ENCODE data around the gene MPG.

DNA sequence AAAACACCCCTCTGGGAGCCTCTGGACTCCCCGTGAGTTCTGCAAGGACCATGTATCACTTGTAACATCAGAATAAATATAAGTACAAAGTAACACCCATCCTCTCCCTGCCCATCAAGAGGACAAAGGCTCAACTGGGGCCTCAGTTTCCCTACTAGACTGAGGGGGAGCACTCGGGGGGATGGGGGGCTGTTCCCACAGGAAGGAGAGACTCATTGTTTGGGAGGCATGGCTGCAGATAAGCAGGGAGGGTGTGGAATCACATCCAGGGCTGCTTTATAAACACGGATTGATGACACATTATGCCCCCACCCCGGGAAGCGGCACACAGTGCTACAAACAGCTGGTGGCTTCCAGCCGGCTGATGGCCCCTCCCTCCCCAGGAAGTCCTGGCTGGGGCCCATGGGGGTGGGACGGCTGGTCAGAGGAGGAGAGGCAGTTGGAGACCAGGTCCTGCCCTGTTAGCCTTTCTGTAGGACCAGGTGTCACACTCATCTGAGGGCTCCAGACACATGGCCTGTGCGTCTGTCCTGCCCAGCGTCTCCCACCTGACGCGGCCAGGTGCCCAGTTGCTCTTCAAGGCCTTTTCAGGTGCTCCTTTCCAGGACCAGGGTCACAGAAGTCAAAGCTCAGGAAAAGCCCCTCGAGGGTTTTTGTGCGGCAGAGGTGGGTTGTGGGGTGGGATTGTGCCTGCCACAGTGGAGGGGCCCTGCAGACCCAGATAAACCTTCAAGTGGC is 1.3 kb upstream of the MPG start:
- TF ChIP-seq BHLHE40 (IDR thresholded peaks at IDR 0.05; ENCODE audit: borderline replicate concordance in 1 of 2, low read depth in 2 of 2, low read length in 1 of 2), result no peak
- no peak for TF ChIP-seq EGR1 (IDR thresholded peaks at IDR 0.05; ENCODE audit: borderline replicate concordance in 1 of 2, low read depth in 2 of 2, low read length in 2 of 2)
- no peak for TF ChIP-seq RAD21 (IDR thresholded peaks at IDR 0.05; ENCODE audit: insufficient read depth, low read depth, low read length)

Data from GM12878 (cell line).